ENCODE measurements around the gene GRPR.

GRPR gene

DNA sequence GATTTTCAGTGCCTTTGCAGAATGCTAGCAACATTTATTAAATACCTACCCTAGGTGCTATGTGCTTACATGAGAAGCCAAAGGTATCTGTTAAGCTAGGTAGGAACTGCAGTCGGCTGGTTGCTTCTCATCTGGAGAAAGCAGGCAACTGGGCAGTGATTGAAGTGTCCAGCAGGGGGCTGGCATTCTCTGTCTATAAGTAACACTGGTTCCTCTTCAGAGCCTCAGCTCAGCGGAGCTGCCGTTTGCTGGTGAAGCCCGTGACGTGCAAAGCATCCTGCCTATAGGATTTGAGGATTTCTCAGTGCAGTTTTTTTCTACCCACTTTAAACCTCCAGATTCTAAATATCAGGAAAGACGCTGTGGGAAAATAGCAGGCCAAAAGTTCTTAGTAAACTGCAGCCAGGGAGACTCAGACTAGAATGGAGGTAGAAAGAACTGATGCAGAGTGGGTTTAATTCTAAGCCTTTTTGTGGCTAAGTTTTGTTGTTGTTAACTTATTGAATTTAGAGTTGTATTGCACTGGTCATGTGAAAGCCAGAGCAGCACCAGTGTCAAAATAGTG, at the start of gene GRPR:
GRPR (plus strand) TSS at position 344 of the 565 bp plus-strand sequence. CDS start 389 bp downstream, outside the sequence.
- TF ChIP-seq, protein P1, sequence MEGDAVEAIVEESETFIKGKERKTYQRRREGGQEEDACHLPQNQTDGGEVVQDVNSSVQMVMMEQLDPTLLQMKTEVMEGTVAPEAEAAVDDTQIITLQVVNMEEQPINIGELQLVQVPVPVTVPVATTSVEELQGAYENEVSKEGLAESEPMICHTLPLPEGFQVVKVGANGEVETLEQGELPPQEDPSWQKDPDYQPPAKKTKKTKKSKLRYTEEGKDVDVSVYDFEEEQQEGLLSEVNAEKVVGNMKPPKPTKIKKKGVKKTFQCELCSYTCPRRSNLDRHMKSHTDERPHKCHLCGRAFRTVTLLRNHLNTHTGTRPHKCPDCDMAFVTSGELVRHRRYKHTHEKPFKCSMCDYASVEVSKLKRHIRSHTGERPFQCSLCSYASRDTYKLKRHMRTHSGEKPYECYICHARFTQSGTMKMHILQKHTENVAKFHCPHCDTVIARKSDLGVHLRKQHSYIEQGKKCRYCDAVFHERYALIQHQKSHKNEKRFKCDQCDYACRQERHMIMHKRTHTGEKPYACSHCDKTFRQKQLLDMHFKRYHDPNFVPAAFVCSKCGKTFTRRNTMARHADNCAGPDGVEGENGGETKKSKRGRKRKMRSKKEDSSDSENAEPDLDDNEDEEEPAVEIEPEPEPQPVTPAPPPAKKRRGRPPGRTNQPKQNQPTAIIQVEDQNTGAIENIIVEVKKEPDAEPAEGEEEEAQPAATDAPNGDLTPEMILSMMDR (IDR thresholded peaks at IDR 0.05; ENCODE audit: low read depth, low read length, missing control alignments): peak; percentile 68
- peak; percentile 46 for DNase-seq (ENCODE audit: extremely low read depth, low read depth)
- no peak within 1 kb of the TSS for H3K4me3 ChIP-seq (replicated peaks; ENCODE audit: low read depth, low read length)

DNA sequence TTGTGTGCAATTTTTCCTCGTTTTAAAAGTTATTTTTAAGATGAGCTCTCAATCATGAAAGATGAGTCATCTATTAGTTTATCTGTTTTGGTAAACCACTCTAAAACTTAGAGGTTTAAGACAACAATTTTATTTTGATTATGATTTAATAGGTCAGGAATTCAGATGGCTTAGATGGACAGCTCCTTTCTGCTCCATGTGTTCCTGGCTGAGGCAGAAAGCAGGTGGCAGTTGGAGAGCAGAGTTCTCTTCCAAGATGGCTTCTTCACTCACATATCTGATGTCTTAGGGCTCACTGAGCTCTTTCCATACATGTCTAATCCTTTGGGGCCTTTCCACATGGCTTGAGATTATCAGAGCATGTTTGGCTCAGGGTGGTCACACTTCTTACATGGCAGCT, 48.3 kb upstream of the GRPR start:
- H3K4me3 ChIP-seq (replicated peaks; ENCODE audit: low read depth, low read length): no peak overlapping the region
- DNase-seq (ENCODE audit: extremely low read depth, low read depth): no peak
- TF ChIP-seq, protein P1 (IDR thresholded peaks at IDR 0.05; ENCODE audit: low read depth, low read length, missing control alignments): no peak

DNA sequence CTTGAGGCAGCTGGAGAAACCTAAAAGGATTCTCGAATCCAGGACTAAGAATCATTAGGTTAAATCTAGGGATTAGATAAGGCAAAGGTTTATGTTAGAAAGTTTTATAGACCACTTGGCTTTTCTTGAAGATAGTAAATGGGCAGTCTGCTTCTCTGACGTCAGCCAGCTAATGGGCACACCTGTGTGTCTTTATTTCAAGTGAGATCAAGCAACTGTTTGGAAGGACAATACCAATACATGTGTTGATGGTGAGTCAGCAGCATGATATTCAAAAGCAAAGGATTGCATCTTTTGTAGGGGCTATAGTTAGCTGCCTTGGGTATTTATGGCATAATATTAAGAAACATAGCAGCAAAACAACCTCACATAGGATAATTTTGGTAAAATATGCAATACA, 46.5 kb upstream of the GRPR start:
- no peak for DNase-seq (ENCODE audit: extremely low read depth, low read depth)
- no peak overlapping the region for H3K4me3 ChIP-seq (replicated peaks; ENCODE audit: low read depth, low read length)
- TF ChIP-seq, protein P1 (IDR thresholded peaks at IDR 0.05; ENCODE audit: low read depth, low read length, missing control alignments): no peak

DNA sequence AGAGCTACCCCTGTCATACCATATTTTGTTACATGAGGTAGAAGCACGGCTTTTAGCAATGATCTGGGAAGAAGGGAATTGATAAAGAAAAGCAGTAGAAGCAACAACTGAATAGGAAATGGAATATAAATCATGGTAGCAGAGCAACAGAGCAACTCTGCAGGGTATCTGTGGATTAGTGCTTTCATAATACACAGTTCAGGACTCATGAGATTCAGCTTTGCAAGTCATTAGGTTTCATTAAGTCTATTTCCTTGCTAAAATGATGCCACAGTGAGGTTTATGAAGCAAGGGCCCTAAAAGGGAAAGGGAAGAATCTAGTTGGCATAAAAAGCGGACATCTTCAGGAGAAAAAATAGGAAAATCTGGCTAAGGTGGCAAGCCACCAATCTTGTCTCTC, 45.6 kb upstream of the GRPR start:
- TF ChIP-seq, protein P1 (IDR thresholded peaks at IDR 0.05; ENCODE audit: low read depth, low read length, missing control alignments): no peak
- DNase-seq (ENCODE audit: extremely low read depth, low read depth): no peak
- no peak overlapping the region for H3K4me3 ChIP-seq (replicated peaks; ENCODE audit: low read depth, low read length)

DNA sequence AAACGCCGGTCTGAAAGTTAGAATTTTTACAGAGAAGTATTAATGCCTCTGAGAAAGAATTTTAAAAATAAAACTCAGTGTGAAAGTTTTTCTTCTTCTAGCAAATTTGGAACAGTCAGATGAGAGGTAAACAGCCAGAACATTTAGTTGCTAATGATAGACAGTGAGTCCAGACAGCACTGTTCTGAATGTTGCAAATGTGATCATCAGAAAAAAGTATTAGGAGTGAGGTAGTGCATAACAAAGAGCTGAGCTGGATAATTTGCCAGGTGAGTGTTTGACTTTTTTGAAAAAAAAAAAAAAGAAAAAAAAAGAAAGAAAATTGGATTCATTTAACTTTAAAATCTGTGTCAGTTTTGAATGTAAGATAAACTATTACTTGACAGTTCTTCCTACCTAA, 42.0 kb upstream of the GRPR start:
- no peak overlapping the region for H3K4me3 ChIP-seq (replicated peaks; ENCODE audit: low read depth, low read length)
- DNase-seq (ENCODE audit: extremely low read depth, low read depth): no peak
- TF ChIP-seq, protein P1 (IDR thresholded peaks at IDR 0.05; ENCODE audit: low read depth, low read length, missing control alignments): no peak

DNA sequence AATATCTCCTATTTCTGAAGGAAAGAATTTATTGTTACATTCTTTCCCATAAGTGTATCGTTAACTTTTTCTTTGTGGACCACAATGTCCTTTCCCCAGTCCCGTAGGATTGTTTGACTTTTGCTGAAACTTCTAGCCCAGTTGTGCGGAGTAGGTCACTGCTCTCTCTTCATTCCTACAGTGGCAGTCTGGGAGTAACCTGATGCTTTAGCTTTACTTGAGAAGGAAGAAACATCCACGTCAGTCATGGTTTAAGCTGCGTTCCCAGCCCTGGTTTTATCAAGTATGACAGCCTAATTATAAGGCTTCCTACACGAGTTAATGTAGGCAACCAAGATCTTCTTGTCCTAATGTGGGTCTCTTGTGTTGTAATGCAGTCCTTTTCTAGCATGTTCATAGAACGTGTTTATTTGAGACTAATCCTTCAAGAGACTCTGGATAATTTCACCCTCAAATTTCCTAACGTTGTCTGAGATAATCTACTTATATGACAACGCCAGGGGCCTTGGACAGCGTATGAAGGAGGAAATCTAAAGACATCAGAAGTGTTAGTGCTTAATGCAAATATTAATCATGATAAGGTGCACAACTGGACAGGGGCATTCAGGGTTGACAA, 40.8 kb upstream of the GRPR start:
- H3K4me3 ChIP-seq (replicated peaks; ENCODE audit: low read depth, low read length): no peak overlapping the region
- TF ChIP-seq, protein P1 (IDR thresholded peaks at IDR 0.05; ENCODE audit: low read depth, low read length, missing control alignments): no peak
- DNase-seq (ENCODE audit: extremely low read depth, low read depth): no peak
